Right renal cortex interstitium (tissue), 3 donors: ENCODE data around the gene SEPTIN2. TPM values are rescaled to one million over a fixed set of nuclear protein-coding genes. Genes with fewer than 3 reads are reported as not detected.
"Not testable (repeated sequence)": the region's sequence is repeated elsewhere in the genome, so short reads cannot be mapped to it uniquely, and the experiment has no call there.

Experiments used
- DNase-seq, 3 donors: peaks; one replicate each; pipeline ENCODE4 v3.0.0-alpha.2; 2013; ENCODE audit warnings: low read depth in 3 of 3, low spot score in 2 of 3
- polyA plus RNA-seq, 3 donors: library from polyadenylated mRNA; unstranded; fragments of 120-200 nt; gene quantifications; one replicate each; pipeline ENCODE4 v1.2.1, GENCODE V29; 2013; ENCODE audit not compliant: insufficient read length in 3 of 3

Gene SEPTIN2
- polyA plus RNA-seq, 3 donors = 574 to 586 (median 582) TPM

- no peak for DNase-seq
Measured at GRCh38 chr2:241312082-241312481, 3.6 kb upstream of the SEPTIN2 start.

- no peak for DNase-seq
Measured at GRCh38 chr2:241313543-241314095, 2.1 kb upstream of the SEPTIN2 start.

- DNase-seq = no peak
Measured at GRCh38 chr2:241314226-241315092, 1.3 kb upstream of the SEPTIN2 start.

GRCh38 chr2:241315093-241315878, 439 bp upstream of the SEPTIN2 start, which contains the start of gene HDLBP:
TSS of gene HDLBP (minus strand) at chr2:241315672. CDS start at chr2:241266869, 48,803 bp downstream.
- DNase-seq = peak; percentile 95 to 99 (median 98)

- DNase-seq = no peak
Measured at GRCh38 chr2:241316825-241317224, 1.1 kb downstream of the SEPTIN2 start.

- no peak for DNase-seq
Measured at GRCh38 chr2:241317391-241317790, 1.7 kb downstream of the SEPTIN2 start.

GRCh38 chr2:241318830-241319229, 3.1 kb downstream of the SEPTIN2 start:
- DNase-seq = not testable (repeated sequence)

GRCh38 chr2:241320394-241320793, 4.7 kb downstream of the SEPTIN2 start:
- DNase-seq = no peak

- DNase-seq = no peak
Measured at GRCh38 chr2:241321033-241321432, 5.3 kb downstream of the SEPTIN2 start.

- DNase-seq = no peak
Measured at GRCh38 chr2:241321886-241322285, 6.2 kb downstream of the SEPTIN2 start.

- DNase-seq = no peak
Measured at GRCh38 chr2:241323778-241324177, 8.1 kb downstream of the SEPTIN2 start.

GRCh38 chr2:241324775-241325174, 9.1 kb downstream of the SEPTIN2 start:
- no peak for DNase-seq

GRCh38 chr2:241325257-241325656, 9.5 kb downstream of the SEPTIN2 start:
- DNase-seq = no peak

GRCh38 chr2:241329669-241330615, 14.2 kb downstream of the SEPTIN2 start:
- no peak for DNase-seq

GRCh38 chr2:241330616-241330981, 14.9 kb downstream of the SEPTIN2 start:
- DNase-seq = no peak

- no peak for DNase-seq
Measured at GRCh38 chr2:241334813-241335212, 19.1 kb downstream of the SEPTIN2 start.

GRCh38 chr2:241339839-241340630, 24.3 kb downstream of the SEPTIN2 start:
- no peak for DNase-seq

GRCh38 chr2:241340631-241341163, 25.0 kb downstream of the SEPTIN2 start:
- no peak for DNase-seq
